CD14-positive monocyte (primary cell): ENCODE measurements around the gene RAB7B. TPM values are rescaled to one million over a fixed set of nuclear protein-coding genes. Genes with fewer than 3 reads are reported as not detected.

Experiments used
- DNase-seq, 3 donors: peaks; one replicate each; pipeline ENCODE4 v3.0.0-alpha.2; 2011 to 2022
- H2AFZ ChIP-seq: 2 replicates; pipeline ENCODE4 v1.6.0; 2012; ENCODE audit warnings: mild to moderate bottlenecking, low read depth, low read length, inconsistent platforms; ENCODE audit not compliant: insufficient read depth, poor library complexity, severe bottlenecking
- H3K27ac ChIP-seq, 2 donors: 1 replicate in 1 of 2; 2 replicates in 1 of 2; pipeline ENCODE4 v1.5.1; 2012 to 2013; ENCODE audit warnings: low read length in 2 of 2, control low read depth in 1 of 2, inconsistent platforms in 1 of 2, low read depth in 1 of 2, mild to moderate bottlenecking in 1 of 2
- H3K27me3 ChIP-seq, 2 donors: one replicate each; pipeline versions ENCODE4 v1.6.0 to v1.6.1; 2011 to 2013; ENCODE audit warnings: low read length in 2 of 2; ENCODE audit not compliant: control insufficient read depth in 2 of 2, insufficient read depth in 2 of 2
- H3K36me3 ChIP-seq, 2 donors: replicated peaks in 1 of 2; 1 replicate in 1 of 2; 2 replicates in 1 of 2; pipeline versions ENCODE4 v1.5.1 to v1.6.1; 2012 to 2013; ENCODE audit warnings: low read length in 2 of 2, control low read depth in 1 of 2, inconsistent platforms in 1 of 2, mild to moderate bottlenecking in 1 of 2; ENCODE audit not compliant: insufficient read depth in 2 of 2, control insufficient read depth in 1 of 2
- H3K4me1 ChIP-seq, 2 donors: 1 replicate in 1 of 2; 2 replicates in 1 of 2; pipeline versions ENCODE4 v1.5.1 to v1.6.1; 2012 to 2013; ENCODE audit warnings: low read length in 2 of 2, control low read depth in 1 of 2, inconsistent platforms in 1 of 2, mild to moderate bottlenecking in 1 of 2, moderate library complexity in 1 of 2; ENCODE audit not compliant: insufficient read depth in 2 of 2, control insufficient read depth in 1 of 2
- H3K4me2 ChIP-seq: replicated peaks from 2 replicates; pipeline ENCODE3; 2012; ENCODE audit warnings: low read length, moderate library complexity, mild to moderate bottlenecking; ENCODE audit not compliant: poor library complexity, severe bottlenecking; ENCODE audit errors: extremely low read depth
- H3K4me3 ChIP-seq, 3 experiments: fragments of 200-600 bp in 1 of 3; sonication (generic) in 1 of 3; replicated peaks in 1 of 3; 1 replicate in 2 of 3; 2 replicates in 1 of 3; pipeline ENCODE4 v1.5.1; 2011 to 2013; ENCODE audit warnings: low read length in 3 of 3, mild to moderate bottlenecking in 3 of 3, control low read depth in 2 of 3, low read depth in 2 of 3, inconsistent platforms in 1 of 3, moderate library complexity in 1 of 3
- H3K79me2 ChIP-seq: 2 replicates; pipeline ENCODE4 v1.6.0; 2012; ENCODE audit warnings: mild to moderate bottlenecking, control low read depth, inconsistent platforms, low read length, moderate library complexity; ENCODE audit not compliant: insufficient read depth
- H3K9ac ChIP-seq: 2 replicates; pipeline ENCODE4 v1.6.0; 2017; ENCODE audit warnings: low read length, mild to moderate bottlenecking; ENCODE audit not compliant: insufficient read depth, poor library complexity, severe bottlenecking
- H3K9me3 ChIP-seq, 2 donors: replicated peaks in 1 of 2; 1 replicate in 1 of 2; 2 replicates in 1 of 2; pipeline versions ENCODE4 v1.5.1 to v1.6.1; 2012 to 2013; ENCODE audit warnings: low read length in 2 of 2, control low read depth in 1 of 2; ENCODE audit not compliant: control insufficient read depth in 1 of 2, insufficient read depth in 1 of 2
- H4K20me1 ChIP-seq: 2 replicates; pipeline ENCODE4 v1.6.0; 2012; ENCODE audit warnings: mild to moderate bottlenecking, low read length, control low read depth, moderate library complexity; ENCODE audit not compliant: insufficient read depth
- H3K27ac Mint-ChIP-seq, 7 donors: one replicate each; pipeline ENCODE4 v1.8.0; 2020; ENCODE audit warnings: mild to moderate bottlenecking in 7 of 7, mixed read lengths in 7 of 7, moderate library complexity in 6 of 7, inconsistent platforms in 2 of 7
- H3K27me3 Mint-ChIP-seq, 3 donors: one replicate each; pipeline ENCODE4 v1.8.0; 2021 to 2022; ENCODE audit warnings: low read depth in 3 of 3, mild to moderate bottlenecking in 3 of 3, mixed read lengths in 3 of 3, moderate library complexity in 3 of 3, inconsistent platforms in 1 of 3
- H3K36me3 Mint-ChIP-seq, 2 donors: one replicate each; pipeline ENCODE4 v1.8.0; 2020; ENCODE audit warnings: mixed read lengths in 2 of 2, inconsistent platforms in 1 of 2, mild to moderate bottlenecking in 1 of 2
- H3K4me1 Mint-ChIP-seq: one replicate; pipeline ENCODE4 v1.8.0; 2020; ENCODE audit warnings: mild to moderate bottlenecking, mixed read lengths
- H3K4me3 Mint-ChIP-seq, 2 donors: one replicate each; pipeline ENCODE4 v1.8.0; 2020; ENCODE audit warnings: mild to moderate bottlenecking in 2 of 2, mixed read lengths in 2 of 2, moderate library complexity in 1 of 2
- H3K9me3 Mint-ChIP-seq, 7 donors: one replicate each; pipeline ENCODE4 v1.8.0; 2020 to 2022; ENCODE audit warnings: mixed read lengths in 7 of 7, mild to moderate bottlenecking in 6 of 7, moderate library complexity in 6 of 7, inconsistent platforms in 2 of 7
- CTCF ChIP-seq: fragments of 200-600 bp; IDR thresholded peaks from one replicate; pipeline ENCODE4 v1.8.0; 2022; ENCODE audit warnings: antibody characterized with exemption, mild to moderate bottlenecking
- WGBS: methylation state at CpG from one replicate; pipeline ENCODE4 v1.1.5; 2013; ENCODE audit warnings: missing lambda C conversion rate; ENCODE audit not compliant: insufficient coverage; 5-methylcytosine and 5-hydroxymethylcytosine counted together
- intact Hi-C, 2 donors: fragments of 100-400 bp; cut with micrococcal nuclease; formaldehyde crosslinking; loops; one replicate each; pipeline versions ENCODE4 v1.15.0 to v1.15.1; 2023
- polyA plus RNA-seq, 3 donors: library from polyadenylated mRNA; depleted of rRNA in 1 of 3; unstranded in 2 of 3; stranded (reverse) in 1 of 3; fragments of 300-500 nt in 2 of 3; fragments of >200 nt in 1 of 3; fragmentation: Illumina TruSeq in 2 of 3; gene quantifications; 1 replicate in 2 of 3; 2 replicates in 1 of 3; pipeline ENCODE4 v1.2.3, GENCODE V29; 2012 to 2021

Gene RAB7B
- polyA plus RNA-seq, 3 donors: 0.41 to 0.52 (median 0.47) TPM

DNA sequence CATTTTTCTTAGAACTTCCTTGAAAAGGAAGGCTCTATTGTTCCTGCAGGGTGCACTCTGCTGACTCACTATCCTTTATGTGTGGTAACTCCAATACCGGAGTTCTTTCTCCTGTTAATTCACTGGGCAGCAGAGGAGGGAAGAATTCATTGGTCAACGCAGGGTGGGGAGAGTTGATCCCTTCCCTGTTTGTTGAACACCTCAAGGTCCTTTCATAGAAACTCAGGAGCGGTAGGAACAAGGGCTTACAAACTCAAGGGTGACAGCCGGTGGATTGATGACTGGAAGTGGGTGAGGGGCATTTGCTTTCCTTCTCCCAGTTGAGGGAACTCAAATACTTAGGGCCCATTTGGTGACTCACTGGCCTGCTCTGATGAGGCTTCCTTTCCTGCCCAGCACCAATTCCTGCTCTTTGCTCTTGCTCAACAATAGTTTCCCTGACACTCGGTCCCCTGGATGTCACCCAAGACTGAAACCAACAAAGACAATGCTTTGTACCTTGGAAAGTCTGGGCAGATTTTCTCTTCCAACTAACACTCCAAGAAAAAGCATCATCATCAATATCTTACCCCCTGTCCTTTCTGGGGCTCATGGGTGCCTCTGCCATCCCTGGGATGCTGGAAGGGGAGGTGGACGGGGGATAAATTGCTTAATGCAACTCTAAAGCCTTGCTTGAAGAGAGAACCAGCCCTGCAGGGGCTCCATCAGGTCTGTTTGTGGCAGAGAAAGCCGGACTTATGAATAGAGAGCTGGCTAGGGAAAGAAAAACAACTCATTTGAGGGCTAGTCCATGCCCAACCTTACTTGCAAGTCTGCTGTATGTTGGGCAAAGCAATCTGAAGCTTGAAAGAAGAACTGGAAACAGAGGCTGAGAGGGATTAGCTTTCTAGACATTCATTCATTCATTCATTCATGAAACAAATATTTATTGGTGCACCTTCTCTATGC, 69.2 kb downstream of the RAB7B start:
- TF ChIP-seq CTCF: no peak
- Histone ChIP-seq H3K36me3 (no peaks in the 10 kb centered on the region), H3K79me2 (no peaks in the 10 kb centered on the region), H2AFZ (no peak overlapping the region), H4K20me1 (no peaks in the 10 kb centered on the region), H3K4me2 (peak overlapping the region; percentile 62), H3K27ac (peak overlapping the region in 1 of 2 donors; percentile 78), H3K9ac (no peak overlapping the region), H3K27me3 (no peaks in the 10 kb centered on the region), H3K4me3 (peak overlapping the region in 1 of 3 experiments; percentile 52), H3K4me1 (peaks cover 39 to 79% of the 10 kb centered on the region in 2 donors), H3K9me3 (no peaks in the 10 kb centered on the region)
- peaks cover 0 to 2% of the 10 kb centered on the region in 2 donors for H3K36me3 Mint-ChIP-seq
- H3K9me3 Mint-ChIP-seq: peaks cover 0 to 1% (median 0%) of the 10 kb centered on the region in 7 donors
- peak overlapping the region; percentile 3 to 87 (median 83) for H3K27ac Mint-ChIP-seq
- intact Hi-C loops: no loop called here
- H3K27me3 Mint-ChIP-seq: peaks cover 3 to 14% (median 13%) of the 10 kb centered on the region in 3 donors
- peaks cover 51% of the 10 kb centered on the region for H3K4me1 Mint-ChIP-seq
- H3K4me3 Mint-ChIP-seq: peak overlapping the region in 1 of 2 donors; percentile 76
- peak; percentile 55 to 84 (median 69) for DNase-seq
- WGBS: 53% methylated on average over 3 of the region's 7 CpGs

GRCh38 chr1:205932776-205933175, 70.4 kb downstream of the RAB7B start:
- no peaks in the 10 kb centered on the region for H3K79me2 ChIP-seq
- Mint-ChIP-seq H3K9me3 (peaks cover 0 to 1% (median 0%) of the 10 kb centered on the region in 7 donors), H3K27me3 (peaks cover 0 to 5% (median 3%) of the 10 kb centered on the region in 3 donors), H3K4me3 (no peak overlapping the region), H3K36me3 (peaks cover 0 to 2% of the 10 kb centered on the region in 2 donors), H3K4me1 (peaks cover 51% of the 10 kb centered on the region), H3K27ac (peak overlapping the region in 2 of 7 donors; percentile 61 to 70)
- 96% methylated on average over 3 of the region's 6 CpGs for WGBS
- H3K36me3 ChIP-seq: no peaks in the 10 kb centered on the region
- TF ChIP-seq CTCF: no peak
- intact Hi-C loops: no loop called here
- DNase-seq: no peak
- H4K20me1 ChIP-seq: no peaks in the 10 kb centered on the region
- peak overlapping the region in 1 of 3 experiments; percentile 52 for H3K4me3 ChIP-seq
- H3K4me1 ChIP-seq: peaks cover 39 to 83% of the 10 kb centered on the region in 2 donors
- peak overlapping the region in 1 of 2 donors; percentile 78 for H3K27ac ChIP-seq
- H3K4me2 ChIP-seq: no peak overlapping the region
- no peaks in the 10 kb centered on the region for H3K9me3 ChIP-seq
- H3K9ac ChIP-seq: no peak overlapping the region
- H3K27me3 ChIP-seq: no peaks in the 10 kb centered on the region
- no peak overlapping the region for H2AFZ ChIP-seq
